ENCODE measurements around the gene NOL4L. TPM values are rescaled to one million over a fixed set of nuclear protein-coding genes. Genes with fewer than 3 reads are reported as not detected.

The NOL4L gene
- polyA plus RNA-seq, 2 of the 4 experiments (the other 2 are of a cell fraction) = 9.5 to 11.8 TPM

DNA sequence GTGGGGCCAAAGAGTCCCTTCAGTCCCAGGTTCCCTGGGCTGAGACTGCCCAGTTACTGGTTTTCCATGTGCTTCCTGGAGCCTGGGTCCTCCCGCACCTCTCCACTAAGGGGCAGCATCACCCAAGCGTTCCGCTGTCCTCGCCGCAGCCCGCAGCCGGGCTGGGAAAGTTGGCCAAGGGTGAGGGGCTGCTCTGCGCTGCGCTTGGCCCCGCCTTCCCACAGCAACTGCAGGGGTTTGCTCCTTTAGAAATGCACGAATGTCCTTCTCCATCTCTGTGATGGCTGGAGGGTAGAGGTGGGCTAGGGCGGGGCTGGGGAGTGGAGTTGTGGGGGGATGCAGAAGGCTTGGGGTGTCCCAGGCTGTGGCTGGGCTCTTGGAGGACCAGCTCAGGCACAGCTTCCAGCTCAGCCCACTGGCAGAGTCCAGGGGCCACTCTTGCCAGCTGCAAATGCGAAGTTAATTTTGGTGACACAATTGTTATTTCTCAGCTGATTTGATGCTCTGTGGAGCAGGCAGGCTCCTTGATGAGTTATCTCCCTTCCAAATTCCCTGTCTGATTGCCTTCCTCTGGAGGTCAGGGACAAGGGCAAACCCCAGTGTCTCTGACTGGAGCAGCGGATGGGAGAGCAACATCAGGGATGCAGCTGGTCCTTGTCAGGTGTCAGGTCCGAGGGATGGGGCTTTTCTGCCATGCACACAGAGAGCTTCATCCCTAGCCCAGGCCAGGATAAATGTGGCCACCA lies 63.2 kb downstream of the NOL4L start:
- CTCF ChIA-PET = interaction anchor here (0.7 to 27.6 kb wide), 53 partner anchors 9 to 268 kb away, joined by 3 to 670 read pairs (median 5); partner anchors contain the start of gene C20orf203
- FAIRE-seq (no peak), DNase-seq (ENCODE audit: low read depth in 1 of 2, low spot score in 1 of 2) (peak; percentile 51 to 79), ATAC-seq (peak; percentile 87 to 96)
- TF ChIP-seq SMC3 (IDR thresholded peaks at IDR 0.05) (peak; percentile 98), JUNB (IDR thresholded peaks at IDR 0.05) (no peak), POLR2AphosphoS2 (conservative IDR thresholded peaks at IDR 0.05; ENCODE audit: low read length) (no peak), MYC (IDR thresholded peaks at IDR 0.05; ENCODE audit: borderline replicate concordance, low read length) (peak; percentile 69; the same call in 1 of the 2 replicates), RAD21 (conservative IDR thresholded peaks at IDR 0.05 in 1 of 2, IDR thresholded peaks at IDR 0.05 in 1 of 2) (peak; percentile 97 to 98), GATA3 (IDR thresholded peaks at IDR 0.05; ENCODE audit: borderline replicate concordance) (no peak)
- TF ChIP-seq, protein P1, sequence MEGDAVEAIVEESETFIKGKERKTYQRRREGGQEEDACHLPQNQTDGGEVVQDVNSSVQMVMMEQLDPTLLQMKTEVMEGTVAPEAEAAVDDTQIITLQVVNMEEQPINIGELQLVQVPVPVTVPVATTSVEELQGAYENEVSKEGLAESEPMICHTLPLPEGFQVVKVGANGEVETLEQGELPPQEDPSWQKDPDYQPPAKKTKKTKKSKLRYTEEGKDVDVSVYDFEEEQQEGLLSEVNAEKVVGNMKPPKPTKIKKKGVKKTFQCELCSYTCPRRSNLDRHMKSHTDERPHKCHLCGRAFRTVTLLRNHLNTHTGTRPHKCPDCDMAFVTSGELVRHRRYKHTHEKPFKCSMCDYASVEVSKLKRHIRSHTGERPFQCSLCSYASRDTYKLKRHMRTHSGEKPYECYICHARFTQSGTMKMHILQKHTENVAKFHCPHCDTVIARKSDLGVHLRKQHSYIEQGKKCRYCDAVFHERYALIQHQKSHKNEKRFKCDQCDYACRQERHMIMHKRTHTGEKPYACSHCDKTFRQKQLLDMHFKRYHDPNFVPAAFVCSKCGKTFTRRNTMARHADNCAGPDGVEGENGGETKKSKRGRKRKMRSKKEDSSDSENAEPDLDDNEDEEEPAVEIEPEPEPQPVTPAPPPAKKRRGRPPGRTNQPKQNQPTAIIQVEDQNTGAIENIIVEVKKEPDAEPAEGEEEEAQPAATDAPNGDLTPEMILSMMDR (IDR thresholded peaks at IDR 0.05) = peak; percentile 93
- TF ChIP-seq, protein P2, sequence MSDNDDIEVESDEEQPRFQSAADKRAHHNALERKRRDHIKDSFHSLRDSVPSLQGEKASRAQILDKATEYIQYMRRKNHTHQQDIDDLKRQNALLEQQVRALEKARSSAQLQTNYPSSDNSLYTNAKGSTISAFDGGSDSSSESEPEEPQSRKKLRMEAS (IDR thresholded peaks at IDR 0.05) = peak; percentile 39; the same call in 1 of the 2 replicates
- H3K9me3 ChIP-seq = no peaks in the 10 kb centered on the region
- no peak overlapping the region for H3K27ac ChIP-seq
- POLR2A ChIA-PET = no interaction called here
- H3K4me1 ChIP-seq = no peaks in the 10 kb centered on the region
- no peak overlapping the region for H3K4me3 ChIP-seq
- H3K4me2 ChIP-seq = peak overlapping the region; percentile 44; the same call in 2 of the 3 replicates
- WGBS (ENCODE audit: missing lambda C conversion rate) = 16% methylated on average over 14 of the region's 15 CpGs

DNA sequence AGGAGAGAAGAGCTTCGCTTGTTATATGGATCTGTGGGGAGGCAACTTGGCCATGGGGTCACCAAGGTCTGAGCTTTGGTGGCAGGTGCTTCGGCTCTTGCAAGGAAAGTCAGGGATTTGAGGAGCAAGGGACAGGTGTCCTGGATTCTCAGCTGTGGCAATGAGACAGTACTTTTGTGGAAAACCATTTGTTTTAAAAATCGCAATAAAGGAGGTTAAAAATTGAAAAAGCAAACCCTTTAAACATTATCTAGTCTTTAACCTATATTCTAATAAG lies 64.3 kb downstream of the NOL4L start:
- H3K9me3 ChIP-seq = no peaks in the 10 kb centered on the region
- ChIA-PET CTCF (interaction anchor here (0.9 to 27.6 kb wide), 33 partner anchors 8 to 269 kb away, joined by 3 to 670 read pairs (median 6); partner anchors contain the start of gene C20orf203), POLR2A (no interaction called here)
- FAIRE-seq = no peak
- TF ChIP-seq CBX8 (IDR thresholded peaks at IDR 0.05) (no peak), KDM1A (IDR thresholded peaks at IDR 0.05; ENCODE audit: low read depth) (no peak), CEBPB (IDR thresholded peaks at IDR 0.05) (no peak), RAD21 (conservative IDR thresholded peaks at IDR 0.05 in 1 of 2, IDR thresholded peaks at IDR 0.05 in 1 of 2) (no peak), SREBF2 (IDR thresholded peaks at IDR 0.05) (no peak), PHF8 (IDR thresholded peaks at IDR 0.05; ENCODE audit: borderline replicate concordance, low read depth) (no peak), FOSB (CRISPR knock-in tag; IDR thresholded peaks at IDR 0.05) (no peak), CHD4 (IDR thresholded peaks at IDR 0.05; ENCODE audit: borderline replicate concordance) (no peak), POLR2A (IDR thresholded peaks at IDR 0.05; ENCODE audit: low read length) (no peak), HOXB13 (CRISPR knock-in tag; IDR thresholded peaks at IDR 0.05; ENCODE audit: low read depth) (no peak), JUNB (IDR thresholded peaks at IDR 0.05) (no peak), RNF2 (IDR thresholded peaks at IDR 0.05; ENCODE audit: borderline replicate concordance, low read depth) (no peak), HOXB5 (CRISPR knock-in tag; IDR thresholded peaks at IDR 0.05) (no peak)
- TF ChIP-seq, protein P3, sequence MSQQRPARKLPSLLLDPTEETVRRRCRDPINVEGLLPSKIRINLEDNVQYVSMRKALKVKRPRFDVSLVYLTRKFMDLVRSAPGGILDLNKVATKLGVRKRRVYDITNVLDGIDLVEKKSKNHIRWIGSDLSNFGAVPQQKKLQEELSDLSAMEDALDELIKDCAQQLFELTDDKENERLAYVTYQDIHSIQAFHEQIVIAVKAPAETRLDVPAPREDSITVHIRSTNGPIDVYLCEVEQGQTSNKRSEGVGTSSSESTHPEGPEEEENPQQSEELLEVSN (IDR thresholded peaks at IDR 0.05; ENCODE audit: borderline replicate concordance, low read depth) = no peak
- no peaks in the 10 kb centered on the region for H3K4me1 ChIP-seq
- H3K4me2 ChIP-seq = no peak overlapping the region
- ATAC-seq = no peak
- H3K27ac ChIP-seq = no peak overlapping the region
- no peak overlapping the region for H3K4me3 ChIP-seq
- DNase-seq (ENCODE audit: low read depth in 1 of 2, low spot score in 1 of 2) = no peak
- 65% methylated on average over 3 of the region's 3 CpGs for WGBS (ENCODE audit: missing lambda C conversion rate)

DNA sequence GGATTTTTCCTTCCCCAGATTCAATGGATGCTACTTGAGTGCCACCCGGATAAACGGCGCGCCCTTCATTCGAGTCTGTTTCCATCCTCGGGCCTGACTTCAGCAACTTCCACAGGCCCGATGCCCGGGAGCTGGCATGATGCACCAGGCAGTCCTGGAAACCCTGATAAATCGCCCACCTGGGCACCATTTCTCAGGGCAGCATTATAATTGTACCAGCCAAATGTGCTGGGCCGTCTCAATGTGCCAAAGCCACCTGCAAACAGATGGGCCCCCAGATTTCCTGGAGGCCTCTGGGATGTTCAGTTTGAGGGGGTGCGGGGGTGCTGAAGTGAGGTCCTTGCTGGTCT lies 65.8 kb downstream of the NOL4L start:
- POLR2A ChIA-PET = interaction anchor here (0.7 kb wide), 1 partner anchor 184 kb away, joined by 5 read pairs; no protein-coding TSS in a partner anchor
- no peak for ATAC-seq
- no peak overlapping the region for H3K27ac ChIP-seq

More for the DNA sequence above, 65.8 kb downstream of the NOL4L start:
- TF ChIP-seq RARB (CRISPR knock-in tag; IDR thresholded peaks at IDR 0.05) = no peak
- H3K4me3 ChIP-seq = no peak overlapping the region
- no peak overlapping the region for H3K4me2 ChIP-seq
- CTCF ChIA-PET = interaction anchor here (27.6 kb wide), 1 partner anchor 132 kb away, joined by 670 read pairs; no protein-coding TSS in a partner anchor
- DNase-seq (ENCODE audit: low read depth in 1 of 2, low spot score in 1 of 2) = no peak
- FAIRE-seq = no peak
- no peaks in the 10 kb centered on the region for H3K9me3 ChIP-seq
- WGBS (ENCODE audit: missing lambda C conversion rate) = 79% methylated on average over 10 of the region's 11 CpGs
- H3K4me1 ChIP-seq = no peaks in the 10 kb centered on the region
